Gastrocnemius medialis (tissue), 4 donors: ENCODE measurements around the gene DGCR2.

Experiments used
- CTCF ChIP-seq, 5 experiments: fragments of 450-650 bp in 3 of 5; fragments of 200-600 bp in 2 of 5; sonication (generic) in 2 of 5; IDR thresholded peaks in 4 of 5; conservative IDR thresholded peaks in 1 of 5; 1 replicate in 4 of 5; 2 replicates in 1 of 5; pipeline ENCODE4 v1.5.1; 2016 to 2019; ENCODE audit warnings: antibody characterized with exemption in 5 of 5, mild to moderate bottlenecking in 3 of 5, moderate library complexity in 3 of 5
- POLR2A ChIP-seq, 2 donors: fragments of 450-650 bp; IDR thresholded peaks; one replicate each; pipeline ENCODE4 v1.6.1; 2017; ENCODE audit warnings: antibody characterized with exemption in 2 of 2, mild to moderate bottlenecking in 2 of 2, moderate library complexity in 2 of 2

GRCh38 chr22:19168088-19168890 is 46.1 kb upstream of the DGCR2 start:
- TF ChIP-seq CTCF (IDR thresholded peaks at IDR 0.05 in 4 of 5, conservative IDR thresholded peaks at IDR 0.05 in 1 of 5) (no peak), POLR2A (IDR thresholded peaks at IDR 0.05) (no peak)
